DMS114 treated with DMSO at 0.1 percent for 48 hours (cell line): ENCODE data around the gene OTULIN.

ENCODE experiments used
- DNase-seq: peaks from one replicate; lab custom pipeline; 2025; ENCODE audit not compliant: unreplicated experiment; lab: John Stamatoyannopoulos, UW

OTULIN gene

DNA sequence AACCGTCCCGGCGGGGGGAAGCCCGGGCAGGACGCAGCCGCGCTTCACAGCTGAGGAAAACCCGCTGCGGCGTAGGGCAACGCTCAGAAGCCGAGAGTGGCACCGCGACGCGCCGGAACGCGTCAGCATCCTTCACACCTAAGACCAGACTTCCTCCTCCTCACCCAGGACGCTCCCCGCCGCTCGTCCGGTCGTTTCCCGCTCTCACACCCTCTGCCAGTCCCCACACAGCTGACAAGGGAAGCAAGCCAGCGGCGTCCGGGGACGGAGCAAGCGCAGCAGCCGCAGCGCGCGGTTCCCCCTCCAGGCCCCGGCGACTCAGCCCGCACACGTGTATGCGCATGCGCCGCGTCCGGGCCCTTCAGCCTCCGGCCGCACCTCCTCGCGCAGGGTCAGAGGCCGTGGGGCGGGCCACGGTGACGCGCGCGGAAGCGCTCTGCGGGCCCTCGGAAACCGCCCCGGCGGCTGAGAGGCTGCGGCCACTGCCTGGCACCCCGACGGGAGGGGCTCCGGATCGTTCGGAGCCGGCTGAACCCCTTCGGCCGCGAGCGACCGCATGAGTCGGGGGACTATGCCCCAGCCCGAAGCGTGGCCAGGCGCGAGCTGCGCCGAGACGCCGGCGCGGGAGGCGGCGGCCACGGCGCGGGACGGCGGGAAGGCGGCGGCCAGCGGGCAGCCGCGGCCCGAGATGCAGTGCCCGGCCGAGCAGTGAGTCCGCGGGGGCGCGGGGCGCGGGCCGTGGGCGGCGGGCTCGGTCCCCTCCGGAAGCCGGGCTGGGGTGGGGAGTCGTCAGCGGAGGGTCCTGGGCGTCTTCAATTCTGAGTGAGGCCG, at the start of gene OTULIN:
Gene OTULIN (plus strand): TSS at position 449 of the 831 bp plus-strand sequence. CDS start 108 bp downstream, at position 557.
- peak; percentile 65 for DNase-seq

DNA sequence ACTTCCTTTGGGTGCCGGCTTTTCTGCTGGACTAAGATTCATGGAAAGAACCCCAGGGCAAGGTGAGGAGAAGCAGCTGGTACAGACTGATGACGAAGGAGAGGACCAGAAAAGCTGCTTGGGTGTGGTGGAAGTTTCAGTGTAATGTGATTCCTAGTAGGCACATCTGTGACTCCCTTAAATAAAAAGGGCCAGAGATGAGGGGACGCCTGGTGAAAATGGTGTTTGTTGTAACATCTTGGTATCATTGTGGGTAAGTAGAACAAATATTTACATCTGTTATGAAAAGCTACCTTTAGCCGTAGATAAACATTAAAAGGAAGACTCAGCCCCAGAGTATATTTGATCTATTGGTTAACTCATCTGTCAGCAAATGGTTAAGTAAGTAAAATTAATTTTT, 49.2 kb upstream of the OTULIN start:
- no peak for DNase-seq

DNA sequence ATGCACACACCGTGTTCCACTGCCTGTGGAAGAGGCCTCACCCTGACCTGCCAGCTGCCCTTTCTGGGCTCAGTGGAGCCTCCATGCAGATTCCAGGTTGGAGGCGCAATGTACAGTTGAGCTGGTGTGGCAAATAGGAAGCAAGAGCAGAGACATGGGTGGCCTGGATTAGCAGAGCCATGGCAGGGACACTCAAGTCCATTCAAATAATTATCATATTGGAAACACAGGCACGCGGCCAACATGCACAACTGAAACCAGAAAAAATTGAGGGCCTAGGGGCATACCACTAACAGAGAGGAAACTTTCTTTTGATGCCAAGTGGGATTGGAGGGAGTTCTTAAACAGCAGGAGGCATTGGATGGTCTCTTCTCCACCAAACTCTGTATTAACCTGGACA, 47.1 kb upstream of the OTULIN start:
- DNase-seq = no peak

DNA sequence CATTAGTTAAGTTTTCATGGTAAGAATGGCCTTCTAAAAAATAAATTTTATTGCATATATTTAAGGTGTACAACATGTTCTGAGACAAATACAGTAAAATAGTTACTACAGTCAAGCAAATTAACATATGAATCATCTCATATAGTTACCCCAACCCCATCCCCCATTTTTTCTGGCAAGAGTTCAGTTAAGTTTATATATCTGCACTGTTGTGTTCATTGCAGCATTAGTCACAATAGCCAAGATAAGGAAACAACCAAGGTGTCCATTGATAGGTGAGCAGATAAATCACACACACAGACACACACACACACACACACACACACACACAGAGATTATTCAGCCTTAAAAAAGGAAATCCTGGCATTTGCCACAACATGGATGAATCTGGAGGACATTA, 37.2 kb upstream of the OTULIN start:
- no peak for DNase-seq

DNA sequence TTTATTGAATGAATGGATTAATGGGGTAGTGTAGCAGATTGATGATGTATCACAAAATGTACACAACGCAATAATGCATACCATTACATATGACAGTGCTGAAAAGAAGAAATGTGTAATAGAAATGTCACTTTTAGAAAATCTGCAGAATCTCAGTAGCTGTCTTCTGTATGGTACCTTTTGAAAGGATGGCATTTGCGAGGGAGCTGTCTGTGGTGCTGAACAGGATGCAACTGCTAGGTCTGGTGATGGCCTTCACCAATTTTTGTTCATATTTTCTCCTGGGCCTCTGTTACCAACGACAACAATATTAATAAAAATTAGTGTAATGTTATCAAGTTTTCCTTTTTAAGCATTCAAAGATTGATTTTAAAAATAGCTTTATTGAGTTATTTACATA, 36.2 kb upstream of the OTULIN start:
- DNase-seq = no peak

DNA sequence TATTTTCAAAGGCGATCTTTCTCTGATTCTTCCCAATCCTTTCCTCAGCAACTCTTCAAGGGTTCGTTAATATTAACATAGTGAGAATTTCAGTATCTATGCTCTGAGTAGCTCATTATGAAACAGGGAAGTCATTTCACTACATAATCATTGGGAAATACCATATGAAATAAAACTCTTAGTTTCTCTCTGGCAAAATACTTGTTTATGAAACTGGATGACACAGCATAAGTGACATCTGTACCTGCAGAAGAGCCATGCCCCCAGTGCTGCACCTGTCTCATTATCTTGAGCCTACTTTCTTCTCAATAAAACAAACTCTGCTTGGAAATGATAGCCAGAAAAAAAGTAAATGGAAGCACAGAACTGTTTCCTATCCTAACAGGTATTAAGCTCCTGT, 33.8 kb upstream of the OTULIN start:
- DNase-seq = no peak

DNA sequence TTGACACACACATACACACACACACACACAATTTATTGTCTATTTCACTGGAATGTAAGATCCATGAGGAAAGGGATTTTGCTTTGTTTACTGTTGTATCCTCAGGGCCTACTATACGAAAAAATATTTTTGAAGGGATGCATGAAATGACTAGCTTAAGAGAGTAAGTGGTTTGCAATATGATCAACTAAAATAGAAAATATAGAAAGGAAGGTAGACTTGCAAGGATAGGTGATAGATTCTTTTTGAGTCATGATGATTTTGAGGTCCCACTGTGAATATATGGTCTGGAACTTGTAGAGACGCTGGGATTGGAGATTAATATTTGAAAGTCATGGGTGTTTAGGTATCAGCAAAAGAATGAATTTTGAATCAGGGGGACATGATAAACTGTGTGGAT, 28.9 kb upstream of the OTULIN start:
- no peak for DNase-seq

DNA sequence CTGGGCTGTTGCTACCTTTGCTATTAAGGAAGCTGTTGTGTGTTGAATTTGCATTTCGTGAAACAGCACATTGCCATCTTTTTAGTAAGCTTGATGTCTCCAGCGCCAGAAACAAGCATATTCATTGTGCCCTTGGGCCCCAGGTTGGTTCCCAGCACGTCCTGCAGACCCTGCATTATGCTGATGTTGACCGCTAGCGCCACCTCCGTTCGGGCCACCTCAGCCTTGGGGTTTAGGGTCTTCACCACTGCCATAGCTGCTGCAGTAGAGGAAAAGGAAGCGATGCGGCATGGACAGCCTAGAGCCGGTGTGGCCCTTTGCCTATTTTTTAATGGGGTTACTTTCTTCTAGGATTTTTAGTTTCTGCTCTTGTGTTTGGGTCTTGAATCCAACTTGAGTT, 23.8 kb upstream of the OTULIN start:
- DNase-seq = no peak

DNA sequence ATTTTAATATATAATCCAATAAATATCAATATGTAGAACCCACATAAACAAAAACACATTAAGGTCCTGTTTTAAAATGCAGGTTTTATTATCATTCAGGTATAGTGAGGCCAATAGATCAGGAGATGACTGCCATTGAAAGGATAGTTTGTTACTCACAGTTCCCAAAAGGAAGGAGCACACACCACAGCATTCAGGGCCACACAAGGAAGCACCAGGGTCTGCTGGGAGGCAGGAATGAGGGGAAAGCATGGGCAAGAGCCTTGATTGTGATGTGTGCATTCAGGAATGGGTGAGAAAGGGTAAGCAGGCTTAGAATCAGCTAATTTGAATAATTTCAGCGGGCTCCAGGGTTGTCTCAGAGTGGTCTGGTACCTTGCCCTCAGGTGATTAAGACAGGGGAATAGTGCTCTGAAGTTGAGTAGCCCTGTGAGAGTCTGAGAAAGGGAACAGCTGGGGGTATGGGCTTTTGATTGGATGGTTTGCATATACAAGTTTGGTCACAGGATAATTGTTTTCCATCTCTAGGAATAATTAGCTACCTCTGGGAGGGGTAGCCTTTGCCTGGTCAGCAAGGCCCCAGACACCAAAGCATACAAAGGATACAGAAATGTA, 19.8 kb upstream of the OTULIN start:
- no peak for DNase-seq

DNA sequence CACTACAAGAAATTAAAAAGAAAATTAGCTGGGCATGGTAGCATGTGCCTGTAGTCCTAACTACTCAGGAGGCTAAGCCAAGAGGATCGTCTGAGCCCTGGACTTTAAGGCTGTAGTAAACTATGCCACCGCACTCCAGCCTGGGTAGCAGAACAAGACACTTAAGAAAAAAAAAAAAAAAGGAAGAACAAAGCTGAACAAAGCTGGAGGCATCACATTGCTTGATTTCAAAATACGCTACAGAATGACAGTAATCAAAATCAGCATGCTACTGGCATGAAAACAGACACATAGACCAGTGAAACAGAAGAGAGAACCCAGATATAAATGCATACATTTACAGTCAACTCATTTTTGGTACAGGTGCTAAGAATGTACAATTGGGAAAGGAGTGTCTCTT, 14.5 kb upstream of the OTULIN start:
- DNase-seq = no peak

DNA sequence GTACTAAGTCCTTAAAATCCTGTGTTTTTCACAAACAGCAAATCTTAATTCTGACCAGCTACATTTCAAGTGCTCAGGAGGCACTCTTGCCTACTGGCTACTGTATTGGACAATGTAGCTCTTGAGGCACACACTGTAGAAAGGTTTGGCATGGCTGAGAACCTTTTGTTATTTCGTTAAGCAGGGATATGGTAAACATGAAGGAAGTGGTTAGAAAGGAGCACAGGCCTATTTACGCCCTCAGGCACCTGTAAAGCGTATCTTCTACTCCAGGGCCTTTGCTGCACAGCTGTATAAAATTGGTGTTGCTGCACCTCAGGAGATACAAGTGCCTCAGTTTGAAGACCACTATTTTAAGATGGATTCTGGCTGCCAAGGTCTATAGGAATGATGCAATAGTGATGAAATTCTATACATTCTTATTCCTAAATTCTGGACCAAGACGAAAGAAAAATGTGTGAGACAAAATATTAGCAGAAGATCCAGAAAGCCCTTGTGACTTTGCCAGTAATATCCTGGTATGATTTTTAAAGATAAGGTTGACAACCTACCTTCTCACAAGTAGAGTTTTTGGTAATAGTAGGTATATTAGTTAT, 9.3 kb upstream of the OTULIN start:
- DNase-seq = no peak

DNA sequence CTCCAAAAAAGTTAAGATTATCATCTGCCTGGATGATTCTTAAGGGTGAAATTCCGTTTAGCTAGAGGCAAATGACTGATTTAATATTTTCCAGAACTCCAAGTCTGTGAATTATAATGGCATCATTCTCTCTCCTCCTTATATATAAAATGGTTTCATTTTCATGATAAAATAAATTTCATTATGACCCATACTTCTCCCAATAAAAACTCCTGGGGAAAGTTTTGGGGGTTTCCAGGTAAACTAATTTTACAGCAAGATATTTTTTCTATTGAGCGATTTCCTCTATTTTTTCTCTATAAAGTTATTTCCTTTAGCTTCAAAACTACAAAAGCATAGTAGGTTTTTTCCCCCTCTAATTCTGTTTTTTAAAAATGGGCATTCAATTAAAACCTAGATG, 7.6 kb upstream of the OTULIN start:
- no peak for DNase-seq

DNA sequence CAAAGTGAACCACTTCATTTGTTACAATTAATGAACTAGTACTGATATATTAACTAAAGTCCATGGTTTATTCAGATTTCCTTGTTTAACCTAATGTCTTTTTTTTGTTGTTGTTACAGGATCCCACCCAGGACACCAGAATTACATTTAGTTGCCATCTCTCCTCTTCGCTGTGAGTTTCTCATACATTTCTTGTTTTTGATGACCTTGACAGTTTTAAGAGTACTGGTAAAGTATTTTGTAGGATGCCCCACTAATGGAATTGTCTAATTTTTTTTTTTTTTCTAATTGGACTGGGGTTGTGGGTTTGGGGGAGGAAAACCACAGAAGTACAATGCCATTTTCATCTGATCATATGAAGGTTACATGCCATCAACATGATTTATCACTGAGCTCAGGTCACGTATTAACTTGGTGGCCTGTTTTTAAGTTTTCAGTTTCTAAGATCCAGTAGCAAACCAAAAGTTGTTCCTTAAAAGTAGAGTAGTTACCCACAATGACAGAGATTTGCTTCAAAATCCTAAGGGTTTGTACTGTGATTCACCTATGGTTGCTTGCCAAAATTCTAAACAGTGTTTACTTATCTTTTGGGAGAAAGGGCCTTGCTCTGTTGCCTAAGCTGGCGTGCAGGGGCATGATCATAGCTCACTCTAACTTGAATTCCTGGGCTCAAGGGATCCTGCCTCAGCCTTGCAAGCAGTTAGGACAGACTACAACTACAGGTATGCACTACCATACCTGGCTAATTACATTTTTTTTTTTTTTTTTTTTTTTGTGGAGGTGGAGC, 4.5 kb upstream of the OTULIN start:
- DNase-seq = no peak

DNA sequence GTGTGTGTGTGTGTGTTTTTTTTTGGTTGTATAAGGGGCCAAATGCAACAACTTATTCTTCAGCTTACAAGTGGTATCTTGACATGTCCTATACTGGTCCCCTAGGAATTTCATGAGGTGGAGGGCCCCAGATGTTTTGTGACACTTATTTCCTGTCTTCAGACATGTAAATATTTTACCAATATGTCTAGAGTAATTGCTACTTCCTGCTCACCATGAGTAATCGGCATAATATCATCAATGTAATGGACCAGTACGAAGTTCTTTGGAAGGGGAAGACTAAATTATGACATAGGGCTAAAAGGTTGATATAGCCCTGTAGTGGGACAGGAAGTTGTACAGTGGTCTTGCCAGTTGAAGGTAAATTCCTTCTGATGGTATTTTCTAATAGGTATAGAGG, 3.7 kb upstream of the OTULIN start:
- DNase-seq = no peak

DNA sequence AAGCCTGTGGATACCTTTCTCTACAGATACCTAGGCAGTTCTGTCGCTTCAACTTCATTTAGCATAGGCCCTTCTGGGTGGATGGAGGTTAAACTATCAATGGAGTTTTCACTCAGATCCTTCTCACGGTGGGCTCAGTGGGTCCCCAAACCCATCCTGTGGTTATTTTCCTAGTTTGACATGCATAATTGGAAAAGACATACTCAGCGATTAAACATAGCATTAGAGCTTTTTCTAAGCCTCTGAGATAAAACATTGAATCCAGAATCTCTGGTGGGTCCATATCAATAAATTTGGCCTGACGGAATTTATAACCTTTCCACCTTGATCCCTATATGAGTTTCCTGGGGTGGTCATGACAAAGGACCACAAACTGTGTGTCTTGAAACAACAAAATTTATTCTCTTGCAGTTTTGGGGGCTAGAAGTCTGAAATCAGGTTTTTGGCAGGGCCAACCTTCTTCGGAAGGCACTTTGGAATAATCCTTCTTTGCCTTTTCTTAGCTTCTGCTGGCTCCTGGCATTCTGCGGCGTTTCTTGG, 1.7 kb upstream of the OTULIN start:
- no peak for DNase-seq

DNA sequence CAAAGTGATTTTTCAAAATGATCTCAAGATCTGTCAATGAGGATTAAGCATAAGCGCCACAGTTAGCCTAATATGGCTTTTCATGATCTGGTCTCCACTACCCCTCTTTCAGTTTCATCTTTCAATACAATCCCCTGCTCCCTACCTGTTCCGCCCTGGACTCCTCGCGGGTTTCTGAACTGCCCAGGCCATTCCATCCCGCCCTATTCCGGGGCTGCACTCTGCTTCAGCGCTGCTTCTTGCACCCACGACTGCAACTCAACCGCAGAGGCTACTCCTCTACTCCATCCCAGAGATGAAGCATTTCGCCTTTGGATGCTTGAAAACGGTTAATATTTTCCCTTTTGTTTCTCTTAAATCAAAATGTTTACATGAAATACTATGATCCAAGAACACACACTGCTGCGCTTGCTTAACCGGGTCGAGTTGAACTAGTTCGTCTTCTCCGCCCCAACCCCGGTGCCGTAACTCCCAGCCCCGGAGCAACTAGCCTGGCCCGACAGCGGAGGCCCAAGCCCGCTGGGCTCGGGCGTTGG, 716 bp upstream of the OTULIN start:
- no peak for DNase-seq

DNA sequence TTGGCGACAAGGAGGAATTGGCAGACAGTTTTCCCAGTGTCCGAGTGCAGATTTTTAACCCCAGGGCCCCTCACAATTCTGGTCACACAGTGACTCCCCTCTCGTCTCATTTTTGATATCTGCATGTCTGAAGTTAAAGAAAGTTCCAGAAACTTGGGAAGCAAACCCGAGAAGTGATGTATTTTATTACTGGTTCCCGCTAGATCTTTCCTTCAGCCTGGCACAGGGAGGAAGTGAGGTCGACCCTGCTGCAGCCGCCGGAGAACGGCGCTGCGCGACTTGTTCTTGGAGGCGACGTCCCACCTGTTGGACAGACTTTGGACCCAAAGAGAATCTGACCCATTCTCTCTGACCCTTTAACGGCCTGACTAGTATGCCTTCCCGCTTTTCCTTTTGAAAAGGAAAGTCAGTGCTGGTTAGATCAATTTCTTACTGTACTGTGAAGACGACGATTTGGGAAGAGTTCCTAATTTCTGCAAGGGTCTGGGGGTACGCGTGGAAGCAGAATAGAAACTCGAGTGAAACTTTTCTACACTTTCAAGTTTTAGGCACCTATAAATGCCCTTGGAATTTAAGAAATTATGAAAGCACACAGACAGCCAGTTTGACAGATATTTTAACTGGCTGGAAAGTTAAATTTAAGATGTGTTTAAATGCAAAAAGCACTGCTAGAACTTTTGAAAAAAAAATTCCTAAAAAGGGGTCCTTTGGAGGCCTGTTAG, 744 bp downstream of the OTULIN start:
- DNase-seq = no peak

DNA sequence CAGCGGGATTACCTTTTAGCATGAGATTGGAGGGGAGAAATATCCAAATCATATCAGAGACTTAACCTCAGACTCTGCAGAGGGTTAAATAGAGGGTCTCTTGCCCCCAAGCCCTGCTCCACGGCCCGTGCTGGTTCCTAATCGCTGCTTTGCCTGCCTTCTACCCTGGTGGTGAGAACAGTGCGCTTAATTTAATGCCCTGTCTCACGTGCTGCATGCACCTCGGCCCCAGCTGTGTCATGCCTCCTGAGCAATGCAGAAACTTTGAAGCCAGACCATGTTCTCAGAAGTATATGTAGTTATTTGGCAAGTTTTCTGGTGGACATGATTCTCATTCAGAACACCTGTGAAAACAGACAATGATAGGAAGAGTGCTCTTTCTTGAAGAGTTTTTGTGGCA, 1.4 kb downstream of the OTULIN start:
- no peak for DNase-seq

DNA sequence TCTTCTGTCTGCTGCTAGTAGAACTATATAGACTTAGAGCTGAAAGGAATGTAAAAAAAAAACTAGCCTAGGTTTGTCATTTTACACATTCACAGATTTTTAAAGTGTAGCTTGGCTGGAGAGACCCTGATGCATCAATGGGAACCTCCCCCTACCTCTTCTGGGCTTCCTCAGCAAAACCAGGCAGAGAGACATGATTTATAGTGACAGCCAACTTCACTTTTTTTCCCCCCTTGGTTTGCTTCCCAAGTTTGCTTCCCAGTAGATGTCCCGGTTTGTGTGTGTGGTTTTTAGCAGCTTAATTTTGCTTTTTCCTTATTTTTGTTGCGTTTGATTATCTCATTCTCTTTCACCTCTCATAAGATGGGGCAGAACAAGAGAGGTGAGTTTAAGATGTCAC, 1.8 kb downstream of the OTULIN start:
- no peak for DNase-seq

DNA sequence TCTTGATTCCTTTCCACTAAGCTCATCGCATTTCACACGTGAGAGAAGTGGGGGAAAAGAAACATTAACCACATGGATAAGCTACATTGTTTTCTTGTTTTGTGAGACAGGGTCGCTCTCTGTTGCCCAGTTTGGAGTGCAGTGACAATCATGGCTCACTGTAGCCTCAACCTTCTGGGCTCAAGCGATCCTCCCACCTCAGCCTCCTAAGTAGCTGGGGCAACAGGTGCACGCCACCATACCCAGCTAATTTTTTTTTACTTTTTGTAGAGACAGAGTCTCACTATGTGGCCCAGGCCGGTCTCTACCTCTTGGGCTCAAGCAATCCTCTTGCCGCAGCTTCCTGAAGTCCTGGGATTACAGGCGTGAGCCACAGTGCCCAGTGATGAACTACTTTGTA, 2.8 kb downstream of the OTULIN start:
- no peak for DNase-seq
